GM10266 (cell line): ENCODE measurements around the gene CPA2.

ENCODE experiments used
- DNase-seq: peaks from one replicate; pipeline ENCODE4 v3.0.0; 2012; ENCODE audit errors: extremely low spot score
- CTCF ChIP-seq: IDR thresholded peaks from 2 replicates; pipeline ENCODE4 v1.5.1; 2012; ENCODE audit warnings: mild to moderate bottlenecking, low read depth; ENCODE audit not compliant: control insufficient read depth, insufficient read depth; ENCODE audit errors: missing control alignments

The CPA2 gene

GRCh38 chr7:130276796-130277762 is 10.4 kb downstream of the CPA2 start:
- no peak for TF ChIP-seq CTCF
- DNase-seq = no peak

GRCh38 chr7:130277763-130278643 is 11.3 kb downstream of the CPA2 start:
- TF ChIP-seq CTCF = no peak
- DNase-seq = no peak

- TF ChIP-seq CTCF = no peak
These were observed 12.2 kb downstream of the CPA2 start for GRCh38 chr7:130278860-130279259.

GRCh38 chr7:130279286-130279685 is 12.6 kb downstream of the CPA2 start:
- TF ChIP-seq CTCF = no peak
- DNase-seq = no peak

More at GRCh38 chr7:130278860-130279259, 12.2 kb downstream of the CPA2 start:
- no peak for DNase-seq

- TF ChIP-seq CTCF = no peak
- DNase-seq = no peak
These were observed 13.2 kb downstream of the CPA2 start for GRCh38 chr7:130279906-130280305.

GRCh38 chr7:130281260-130281659 is 14.6 kb downstream of the CPA2 start:
- TF ChIP-seq CTCF = no peak
- no peak for DNase-seq

GRCh38 chr7:130286881-130287280 is 20.2 kb downstream of the CPA2 start:
- no peak for TF ChIP-seq CTCF
- DNase-seq = no peak
